GM21360 (cell line): ENCODE data around the gene RMDN3.
A peak's percentile ranks its signal among the peaks of the same experiment; 100 is the strongest.

Experiments used
- ATAC-seq: cut with Tn5 transposase; IDR thresholded peaks from one replicate; pipeline ENCODE4 v1.9.1; 2021; ENCODE audit warnings: mild to moderate bottlenecking, moderate library complexity; ENCODE audit not compliant: unreplicated experiment

RMDN3 gene

GRCh38 chr15:40749151-40749630 lies 5.9 kb downstream of the RMDN3 start:
- no peak for ATAC-seq

- no peak for ATAC-seq
Observed at GRCh38 chr15:40747685-40748631, 7.1 kb downstream of the RMDN3 start.

DNA sequence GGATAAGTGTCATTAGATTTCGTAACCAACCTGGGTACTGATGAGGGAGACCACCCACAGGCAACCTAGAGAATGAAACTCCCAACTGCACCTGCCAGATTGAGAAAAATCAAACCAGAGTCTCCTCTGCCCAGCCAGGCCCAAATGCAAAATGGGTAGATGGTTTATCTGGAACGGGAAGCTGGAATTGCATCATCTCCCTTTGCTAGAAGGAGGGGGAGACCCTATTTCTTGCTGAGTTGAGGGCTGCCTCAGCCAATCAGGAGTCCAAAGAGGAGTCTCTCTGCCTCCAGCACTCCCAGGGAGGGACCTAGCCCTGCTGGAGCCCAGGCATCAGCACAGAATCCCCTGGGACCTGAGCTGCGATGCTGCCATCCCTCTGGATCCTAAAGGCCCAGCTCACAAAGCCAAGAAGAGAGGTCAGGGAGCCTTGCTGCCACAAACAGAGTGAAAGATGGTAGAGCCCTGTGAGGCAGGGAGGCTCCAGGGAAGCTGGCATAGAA lies 8.1 kb downstream of the RMDN3 start:
- no peak for ATAC-seq

DNA sequence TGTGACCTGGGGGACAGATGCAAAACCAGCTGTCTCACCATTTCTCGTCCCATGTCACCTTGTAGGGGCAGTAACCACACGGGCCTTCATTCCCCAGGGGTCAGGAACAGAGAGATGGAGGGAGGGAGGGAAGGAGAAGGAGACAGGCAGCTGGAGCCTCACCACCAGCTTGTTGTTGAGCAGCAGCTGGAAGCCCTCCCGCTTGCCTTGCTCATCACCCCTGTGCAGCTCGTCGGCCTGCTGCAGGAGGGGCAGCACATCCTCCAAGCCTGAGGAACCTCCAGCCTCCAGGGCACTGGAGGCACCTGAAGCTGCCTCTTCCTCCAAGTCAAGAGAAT lies 10.3 kb downstream of the RMDN3 start:
- no peak for ATAC-seq

- no peak for ATAC-seq
Observed at GRCh38 chr15:40743921-40744814, 10.9 kb downstream of the RMDN3 start.

GRCh38 chr15:40743485-40743901 lies 11.6 kb downstream of the RMDN3 start:
- ATAC-seq, result no peak

DNA sequence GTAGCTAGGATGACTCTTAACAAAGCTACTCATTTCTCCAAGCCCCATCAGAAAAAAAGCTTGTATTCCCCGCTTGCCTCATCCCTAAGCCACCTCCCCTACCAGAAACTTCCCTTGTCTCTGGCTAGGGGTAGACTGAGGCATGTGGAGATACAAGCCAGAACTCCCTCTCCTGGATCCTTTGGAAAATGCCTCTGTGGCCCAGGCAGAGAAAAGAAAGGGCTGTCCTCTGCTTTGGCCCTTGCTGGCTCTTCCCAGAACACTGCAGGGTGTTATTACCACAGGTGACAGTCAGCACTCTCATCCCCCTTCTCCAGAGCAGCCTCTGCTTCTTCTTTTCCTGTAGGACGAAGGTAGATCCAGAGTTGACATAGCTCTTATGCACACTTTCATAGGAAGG lies 15.2 kb downstream of the RMDN3 start:
- no peak for ATAC-seq

DNA sequence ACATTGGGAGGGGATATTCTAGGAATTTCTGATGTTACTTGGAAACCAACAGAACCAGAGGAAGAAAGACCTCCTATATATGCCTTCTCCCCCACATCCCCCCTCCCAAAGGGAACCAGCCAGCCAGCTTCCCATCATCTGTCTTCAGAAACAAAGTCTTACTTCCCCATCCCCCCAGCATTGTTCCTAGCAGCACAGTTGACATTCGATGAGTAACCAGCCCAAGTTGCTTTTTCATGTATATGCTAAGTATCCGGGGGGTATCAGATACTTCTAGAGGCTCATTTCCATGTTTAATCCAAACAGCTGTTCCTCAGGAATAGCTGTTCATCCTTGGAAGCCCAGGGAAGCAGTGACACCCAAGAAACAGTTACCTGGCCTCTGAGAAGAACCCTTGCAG lies 16.0 kb downstream of the RMDN3 start:
- ATAC-seq, result no peak

- ATAC-seq, result no peak
Observed at GRCh38 chr15:40737048-40737447, 18.0 kb downstream of the RMDN3 start.

GRCh38 chr15:40736575-40736974 lies 18.5 kb downstream of the RMDN3 start:
- ATAC-seq, result no peak

DNA sequence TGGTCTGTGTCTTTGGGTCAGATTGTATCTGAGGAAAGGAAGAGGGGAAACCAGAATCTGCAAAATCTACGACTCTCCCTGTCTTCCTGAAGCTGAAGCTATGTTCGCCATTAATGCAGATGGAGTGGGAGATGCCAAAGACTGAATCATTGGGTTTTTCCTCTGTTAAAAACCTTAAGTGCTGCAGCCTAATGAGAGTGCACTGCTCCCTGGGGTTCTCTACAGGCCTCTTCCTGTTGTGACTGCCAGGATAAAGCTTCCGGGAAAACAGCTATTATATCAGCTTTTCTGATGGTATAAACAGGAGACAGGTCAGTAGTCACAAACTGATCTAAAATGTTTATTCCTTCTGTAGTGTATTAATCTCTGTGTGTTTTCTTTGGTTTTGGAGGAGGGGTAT lies 24.0 kb downstream of the RMDN3 start:
- no peak for ATAC-seq

DNA sequence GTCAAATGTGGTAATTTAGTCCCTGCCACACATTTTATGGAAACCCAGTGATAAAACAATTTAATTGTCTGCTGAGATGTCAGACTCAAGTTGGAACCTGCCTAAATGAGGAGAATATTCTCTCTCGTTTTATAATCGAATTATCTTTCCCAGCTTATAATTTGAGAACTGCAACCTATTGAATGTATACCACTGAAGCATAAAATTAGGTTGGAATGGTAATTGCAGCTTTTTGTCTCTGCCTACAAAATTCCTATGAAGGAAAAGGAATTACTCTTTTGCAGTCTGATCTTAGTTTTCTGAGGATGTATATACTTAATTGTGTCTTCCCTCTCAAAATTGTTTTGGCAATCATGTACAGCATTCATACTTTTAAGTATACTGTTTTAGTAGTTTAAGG lies 31.1 kb downstream of the RMDN3 start:
- no peak for ATAC-seq

- no peak for ATAC-seq
Observed at GRCh38 chr15:40722934-40723333, 32.1 kb downstream of the RMDN3 start.

GRCh38 chr15:40722354-40722753 lies 32.7 kb downstream of the RMDN3 start:
- no peak for ATAC-seq

DNA sequence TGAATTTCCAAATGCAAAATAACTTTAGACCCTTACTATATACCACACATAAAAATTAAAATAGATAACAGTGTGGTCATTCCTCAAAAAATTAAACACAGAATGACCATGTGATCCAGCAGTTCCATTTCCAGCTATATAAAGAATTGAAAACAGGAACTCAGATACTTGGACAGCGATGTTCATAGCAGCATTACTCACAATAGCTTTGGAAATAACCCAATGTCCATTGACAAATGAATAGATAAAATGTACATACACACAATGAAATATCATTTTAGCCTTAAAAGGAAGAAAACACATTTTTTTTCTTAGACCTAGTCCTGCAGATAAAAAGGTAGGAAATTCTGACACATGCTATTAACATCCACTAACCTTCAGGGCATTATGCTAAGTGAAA lies 33.4 kb downstream of the RMDN3 start:
- no peak for ATAC-seq

DNA sequence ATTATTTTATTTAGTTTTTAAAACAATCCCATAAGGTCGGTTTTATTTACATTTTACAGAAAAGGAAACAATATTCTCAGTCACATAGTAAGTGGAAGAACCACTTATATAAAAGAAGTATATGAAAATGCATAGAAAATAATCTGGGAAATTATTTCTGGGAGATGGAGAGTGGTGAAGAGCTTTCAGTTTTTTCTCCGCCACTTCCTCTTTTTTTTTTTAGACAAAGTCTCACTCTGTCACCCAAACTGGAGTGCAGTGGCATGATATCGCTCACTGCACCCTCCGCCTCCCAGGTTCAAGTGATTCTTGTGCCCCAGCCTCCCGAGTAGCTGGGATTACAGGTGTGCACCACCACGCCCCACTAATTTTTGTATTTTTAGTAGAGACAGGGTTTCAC lies 38.9 kb downstream of the RMDN3 start:
- ATAC-seq, result no peak

- ATAC-seq, result no peak
Observed at GRCh38 chr15:40714144-40714543, 40.9 kb downstream of the RMDN3 start.

- ATAC-seq, result no peak
Observed at GRCh38 chr15:40706121-40706520, 48.9 kb downstream of the RMDN3 start.

DNA sequence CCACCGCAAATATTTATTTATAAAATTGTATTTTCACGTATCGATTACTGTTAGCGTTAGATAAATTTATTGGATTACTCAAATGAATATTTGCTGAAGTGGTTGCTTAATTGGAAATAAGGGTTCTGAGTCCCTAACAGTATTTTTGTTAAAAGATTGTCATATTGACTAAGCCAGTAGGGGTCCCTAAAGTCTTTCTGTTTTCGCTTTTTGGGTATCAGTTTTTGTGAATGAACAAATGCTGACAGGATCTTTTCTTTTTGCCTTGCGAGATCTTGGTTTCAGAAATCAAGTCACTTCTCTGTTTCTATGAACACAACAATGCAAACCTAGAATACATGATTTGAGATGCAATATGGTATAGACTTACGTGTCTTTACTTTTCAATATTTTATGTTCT lies 53.0 kb downstream of the RMDN3 start:
- no peak for ATAC-seq

DNA sequence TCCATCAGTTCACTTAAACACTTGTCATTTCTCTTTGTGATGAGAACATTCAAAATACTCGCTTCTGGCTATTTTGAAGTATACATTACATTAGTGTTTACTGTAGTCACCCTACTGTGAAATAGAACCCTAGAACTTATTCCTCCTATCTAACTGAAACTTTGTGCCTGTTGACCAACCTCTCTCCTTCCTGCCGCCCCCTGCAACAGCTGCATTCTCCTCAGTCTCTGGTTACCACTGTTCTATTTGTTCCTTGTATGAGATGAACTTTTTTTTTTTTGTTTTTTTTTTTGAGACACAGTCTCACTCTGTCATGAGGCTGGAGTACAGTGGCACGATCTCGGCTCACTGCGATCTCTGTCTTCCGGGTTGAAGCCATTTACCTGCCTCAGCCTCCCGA lies 57.1 kb downstream of the RMDN3 start:
- ATAC-seq, result no peak

DNA sequence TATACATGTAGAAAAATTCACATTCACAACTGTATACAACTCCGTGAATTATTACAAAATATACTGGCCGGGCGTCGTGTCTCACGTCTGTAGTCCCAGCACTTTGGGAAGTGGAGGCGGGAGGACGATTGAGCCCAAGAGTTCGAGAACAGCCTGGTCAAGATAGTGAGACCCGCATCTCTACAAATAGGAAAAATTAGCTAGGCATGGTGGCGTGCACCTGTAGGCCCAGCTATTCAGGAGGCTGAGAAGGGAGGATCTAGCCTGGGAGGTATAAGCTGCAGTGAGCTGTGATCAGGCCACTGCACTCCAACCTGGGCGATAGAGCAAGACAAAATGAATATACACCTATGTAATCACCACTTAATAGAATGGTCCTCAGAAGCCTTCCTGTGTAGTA lies 58.8 kb downstream of the RMDN3 start:
- ATAC-seq, result no peak

GRCh38 chr15:40695469-40695890 lies 59.6 kb downstream of the RMDN3 start:
- peak; percentile 27 for ATAC-seq
